Rectal smooth muscle tissue (tissue), 1 donor: ENCODE data around the gene ZCCHC4.

Experiments used
- H3K27ac ChIP-seq: one replicate; pipeline ENCODE4 v1.7.0; 2013; ENCODE audit warnings: low read depth, low read length, inconsistent platforms
- H3K27me3 ChIP-seq: one replicate; pipeline ENCODE4 v1.7.0; 2013; ENCODE audit warnings: low read length; ENCODE audit not compliant: control insufficient read depth, insufficient read depth
- H3K36me3 ChIP-seq: one replicate; pipeline ENCODE4 v1.7.0; 2013; ENCODE audit warnings: low read length; ENCODE audit not compliant: control insufficient read depth, insufficient read depth
- H3K4me1 ChIP-seq: one replicate; pipeline ENCODE4 v1.7.0; 2013; ENCODE audit warnings: low read length; ENCODE audit not compliant: control insufficient read depth, insufficient read depth
- H3K4me3 ChIP-seq: one replicate; pipeline ENCODE4 v1.7.0; 2013; ENCODE audit warnings: low read length
- H3K9ac ChIP-seq: one replicate; pipeline ENCODE4 v1.7.0; 2013; ENCODE audit warnings: low read length

Gene ZCCHC4

DNA sequence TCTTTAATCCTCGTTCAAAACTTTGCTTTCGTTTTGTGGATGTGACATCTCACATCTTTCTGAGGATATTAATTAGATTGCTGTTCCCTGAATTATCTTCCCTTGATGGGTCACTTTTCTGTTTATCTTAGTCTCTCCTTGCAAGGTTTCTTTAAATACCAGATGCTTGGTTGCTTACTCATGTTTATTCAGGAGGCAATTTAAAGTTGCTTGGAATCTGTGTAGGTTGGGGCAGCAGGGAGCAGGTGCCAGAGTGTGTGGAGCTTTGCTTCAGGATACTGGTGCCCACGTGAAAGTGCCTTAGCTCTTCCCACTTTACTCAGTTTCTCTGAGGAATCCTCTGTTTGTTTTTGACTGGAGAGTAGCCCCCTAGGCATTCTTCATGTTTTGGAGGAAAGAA lies 88.5 kb downstream of the ZCCHC4 start:
- H3K4me1 ChIP-seq: no peaks in the 10 kb centered on the region
- no peaks in the 10 kb centered on the region for H3K27me3 ChIP-seq
- peaks cover 26% of the 10 kb centered on the region for H3K36me3 ChIP-seq

GRCh38 chr4:25402521-25402920 lies 89.9 kb downstream of the ZCCHC4 start:
- no peak overlapping the region for H3K9ac ChIP-seq
- no peak overlapping the region for H3K27ac ChIP-seq
- H3K36me3 ChIP-seq: peaks cover 17% of the 10 kb centered on the region
- H3K4me3 ChIP-seq: no peak overlapping the region
- H3K4me1 ChIP-seq: no peaks in the 10 kb centered on the region
- no peaks in the 10 kb centered on the region for H3K27me3 ChIP-seq

More for the DNA sequence above, 88.5 kb downstream of the ZCCHC4 start:
- H3K27ac ChIP-seq: no peak overlapping the region
- H3K4me3 ChIP-seq: no peak overlapping the region
- no peak overlapping the region for H3K9ac ChIP-seq

- Histone ChIP-seq H3K9ac (no peak overlapping the region), H3K36me3 (peaks cover 17% of the 10 kb centered on the region), H3K27ac (no peak overlapping the region), H3K27me3 (no peaks in the 10 kb centered on the region), H3K4me3 (no peak overlapping the region), H3K4me1 (no peaks in the 10 kb centered on the region)
These were observed 91.1 kb downstream of the ZCCHC4 start for GRCh38 chr4:25403699-25404098.

- H3K4me3 ChIP-seq: no peak overlapping the region
These were observed 92.9 kb downstream of the ZCCHC4 start for GRCh38 chr4:25405453-25405852.

DNA sequence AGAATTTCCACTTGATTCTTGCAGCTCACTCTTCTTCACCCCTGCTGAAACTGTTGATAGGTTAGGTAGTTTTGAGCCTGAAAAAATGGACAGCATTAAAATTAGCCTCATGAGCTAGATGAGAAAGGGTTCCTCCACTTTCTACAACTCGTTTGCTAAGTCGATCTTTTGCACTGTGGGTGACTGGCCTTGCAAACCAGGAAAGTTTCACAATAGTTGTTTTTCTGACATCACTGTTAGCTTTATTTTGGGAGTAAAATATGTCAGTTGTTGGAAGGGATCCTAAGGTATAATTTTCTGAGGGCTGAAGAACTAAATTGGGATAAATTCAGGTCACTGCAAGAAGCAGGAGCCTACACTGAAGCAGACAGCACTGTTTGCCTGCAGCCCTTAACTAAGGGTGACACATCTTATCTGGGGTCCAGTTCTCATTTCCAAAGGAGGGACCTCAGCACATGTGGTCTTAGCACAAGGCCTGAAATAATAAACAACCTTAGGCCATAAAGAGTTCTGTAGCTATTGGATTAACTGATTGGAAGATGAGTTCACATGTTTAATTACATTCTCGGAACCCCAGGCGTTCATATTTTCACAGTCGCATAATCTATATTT lies 93.6 kb downstream of the ZCCHC4 start:
- Histone ChIP-seq H3K27me3 (no peaks in the 10 kb centered on the region), H3K4me3 (no peak overlapping the region), H3K4me1 (no peaks in the 10 kb centered on the region), H3K9ac (no peak overlapping the region), H3K36me3 (peaks cover 19% of the 10 kb centered on the region), H3K27ac (no peak overlapping the region)

More at GRCh38 chr4:25405453-25405852, 92.9 kb downstream of the ZCCHC4 start:
- no peaks in the 10 kb centered on the region for H3K27me3 ChIP-seq
- no peaks in the 10 kb centered on the region for H3K4me1 ChIP-seq
- H3K36me3 ChIP-seq: peaks cover 16% of the 10 kb centered on the region
- H3K9ac ChIP-seq: no peak overlapping the region
- H3K27ac ChIP-seq: no peak overlapping the region

GRCh38 chr4:25410820-25411529 lies 98.4 kb downstream of the ZCCHC4 start:
- Histone ChIP-seq H3K36me3 (peaks cover 18% of the 10 kb centered on the region), H3K4me1 (no peaks in the 10 kb centered on the region), H3K9ac (no peak overlapping the region), H3K4me3 (no peak overlapping the region), H3K27ac (no peak overlapping the region), H3K27me3 (no peaks in the 10 kb centered on the region)

GRCh38 chr4:25413261-25413660 lies 100.7 kb downstream of the ZCCHC4 start:
- no peaks in the 10 kb centered on the region for H3K27me3 ChIP-seq
- no peak overlapping the region for H3K4me3 ChIP-seq

DNA sequence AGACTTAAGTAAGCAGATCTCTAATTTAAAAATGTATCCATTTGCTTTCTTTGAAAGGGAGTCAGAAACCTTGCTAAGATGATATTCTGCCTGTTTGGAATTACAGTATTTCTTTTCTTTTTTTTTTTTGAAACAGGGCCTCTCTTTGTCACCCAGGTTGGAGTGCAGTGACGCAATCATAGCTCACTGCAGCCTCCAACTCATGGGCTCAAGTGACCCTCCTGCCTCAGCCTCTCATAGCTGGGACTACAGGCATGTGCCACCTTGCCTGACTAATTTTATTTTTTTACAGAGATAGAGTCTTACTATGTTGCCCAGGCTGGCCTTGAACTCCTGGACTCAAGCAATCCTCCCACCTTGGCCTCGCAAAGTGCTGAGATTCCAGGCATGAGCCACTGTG lies 104.4 kb downstream of the ZCCHC4 start:
- no peak overlapping the region for H3K4me3 ChIP-seq
- H3K27me3 ChIP-seq: no peaks in the 10 kb centered on the region
- no peak overlapping the region for H3K9ac ChIP-seq
- H3K36me3 ChIP-seq: peaks cover 9% of the 10 kb centered on the region
- H3K4me1 ChIP-seq: no peaks in the 10 kb centered on the region
- H3K27ac ChIP-seq: no peak overlapping the region

More at GRCh38 chr4:25413261-25413660, 100.7 kb downstream of the ZCCHC4 start:
- Histone ChIP-seq H3K9ac (no peak overlapping the region), H3K27ac (no peak overlapping the region), H3K4me1 (no peaks in the 10 kb centered on the region), H3K36me3 (peaks cover 19% of the 10 kb centered on the region)
